WTC11 (cell line): Measurements from ENCODE around the gene COL16A1. TPM values are rescaled to one million over a fixed set of nuclear protein-coding genes. Genes with fewer than 3 reads are reported as not detected.

Experiments used
- ATAC-seq: fragments of 200-7000 bp; cut with Tn5 transposase; 2 replicates; pipeline ENCODE4 v1.10.0; 2021; ENCODE audit warnings: mild to moderate bottlenecking, moderate library complexity
- CTCF ChIA-PET: fragments of 300-600 bp; sonication (Branson Sonifier 250); formaldehyde crosslinking; loops from one replicate; lab custom pipeline; 2021; ENCODE audit warnings: antibody characterized with exemption; lab: Charles Lee
- POLR2A ChIA-PET: fragments of 350-600 bp; sonication (Branson Sonifier 250); formaldehyde crosslinking; loops from one replicate; lab custom pipeline; 2021; ENCODE audit warnings: antibody characterized with exemption; lab: Charles Lee
- DNase-seq: peaks from one replicate; pipeline ENCODE4 v3.0.0; 2021; ENCODE audit warnings: low spot score
- H3K27ac Mint-ChIP-seq: 2 replicates; pipeline ENCODE4 v1.8.0; 2021; ENCODE audit warnings: mixed read lengths
- H3K27me3 Mint-ChIP-seq: 2 replicates; pipeline ENCODE4 v1.8.0; 2021; ENCODE audit warnings: low read depth, mild to moderate bottlenecking, moderate library complexity, mixed read lengths
- H3K36me3 Mint-ChIP-seq: 2 replicates; pipeline ENCODE4 v1.8.0; 2021; ENCODE audit warnings: mixed read lengths
- H3K4me1 Mint-ChIP-seq: 2 replicates; pipeline ENCODE4 v1.8.0; 2022; ENCODE audit warnings: mixed read lengths
- H3K4me3 Mint-ChIP-seq: 2 replicates; pipeline ENCODE4 v1.8.0; 2021; ENCODE audit warnings: mild to moderate bottlenecking, moderate library complexity, mixed read lengths
- H3K9me3 Mint-ChIP-seq: 2 replicates; pipeline ENCODE4 v1.8.0; 2021; ENCODE audit warnings: mixed read lengths
- CREM ChIP-seq: sonication (generic); formaldehyde crosslinking; IDR thresholded peaks from 2 replicates; pipeline ENCODE4 v1.8.1; 2022; ENCODE audit warnings: mild to moderate bottlenecking, missing genetic modification reagents, moderate library complexity
- ETV6 ChIP-seq: sonication (generic); formaldehyde crosslinking; IDR thresholded peaks from 2 replicates; pipeline ENCODE4 v1.8.1; 2022; ENCODE audit warnings: mild to moderate bottlenecking, missing genetic modification reagents
- NFATC4 ChIP-seq: fragments of 250-450 bp; sonication (Bioruptor Pico); IDR thresholded peaks from 2 replicates; pipeline ENCODE4 v1.9.0; 2021; ENCODE audit warnings: mild to moderate bottlenecking
- NFYB ChIP-seq: sonication (generic); formaldehyde crosslinking; conservative IDR thresholded peaks from 2 replicates; pipeline ENCODE4 v1.8.0; 2022; ENCODE audit warnings: low read depth, missing genetic modification reagents
- PRRX2 ChIP-seq: fragments of 250-450 bp; sonication (Bioruptor Pico); IDR thresholded peaks from 2 replicates; pipeline ENCODE4 v1.8.0; 2021; ENCODE audit warnings: mild to moderate bottlenecking
- SMAD3 ChIP-seq: sonication (generic); formaldehyde crosslinking; IDR thresholded peaks from 2 replicates; pipeline ENCODE4 v1.8.0; 2022; ENCODE audit warnings: missing genetic modification reagents, mild to moderate bottlenecking, borderline replicate concordance
- ZNF317 ChIP-seq: sonication (generic); formaldehyde crosslinking; IDR thresholded peaks from 2 replicates; pipeline ENCODE4 v1.8.1; 2023; ENCODE audit warnings: low read depth, mild to moderate bottlenecking, moderate library complexity, missing genetic modification reagents, borderline replicate concordance
- ZNF423 ChIP-seq: fragments of 250-450 bp; sonication (Bioruptor Pico); IDR thresholded peaks from 2 replicates; pipeline ENCODE4 v2.1.2; 2022; ENCODE audit warnings: mild to moderate bottlenecking, moderate library complexity
- total RNA-seq: library from RNA; stranded (reverse); gene quantifications from 3 replicates; pipeline ENCODE4 v1.2.3, GENCODE V29; 2021
- TF ChIP-seq, protein P1 (sequence below): sonication (generic); formaldehyde crosslinking; IDR thresholded peaks from 2 replicates; pipeline ENCODE4 v1.8.0; 2022; ENCODE audit warnings: mild to moderate bottlenecking, missing genetic modification reagents
- TF ChIP-seq, protein P2 (sequence below): sonication (generic); formaldehyde crosslinking; IDR thresholded peaks from 2 replicates; pipeline ENCODE4 v1.8.1; 2023; ENCODE audit warnings: mild to moderate bottlenecking, missing genetic modification reagents
- TF ChIP-seq, protein P3 (sequence below): sonication (generic); formaldehyde crosslinking; IDR thresholded peaks from 2 replicates; pipeline ENCODE4 v1.8.0; 2023; ENCODE audit warnings: missing genetic modification reagents
- TF ChIP-seq, protein P4 (sequence below): fragments of 250-450 bp; sonication (Bioruptor Pico); IDR thresholded peaks from 2 replicates; pipeline ENCODE4 v1.9.0; 2021; ENCODE audit warnings: mild to moderate bottlenecking
- TF ChIP-seq, protein P5 (sequence below): sonication (generic); formaldehyde crosslinking; IDR thresholded peaks from 2 replicates; pipeline ENCODE4 v1.8.1; 2023; ENCODE audit warnings: mild to moderate bottlenecking, missing genetic modification reagents, moderate library complexity
- TF ChIP-seq, protein P6 (sequence below): sonication (generic); formaldehyde crosslinking; IDR thresholded peaks from 2 replicates; pipeline ENCODE4 v1.8.0; 2022; ENCODE audit warnings: mild to moderate bottlenecking, missing genetic modification reagents
- TF ChIP-seq, protein P7 (sequence below): fragments of 250-450 bp; sonication (Bioruptor Pico); IDR thresholded peaks from 2 replicates; pipeline ENCODE4 v1.9.0; 2021; ENCODE audit warnings: mild to moderate bottlenecking, borderline replicate concordance
- TF ChIP-seq, protein P8 (sequence below): sonication (generic); formaldehyde crosslinking; IDR thresholded peaks from 2 replicates; pipeline ENCODE4 v1.8.1; 2023; ENCODE audit warnings: mild to moderate bottlenecking, missing genetic modification reagents
- TF ChIP-seq, protein P9 (sequence below): sonication (generic); formaldehyde crosslinking; IDR thresholded peaks from 2 replicates; pipeline ENCODE4 v1.8.1; 2023; ENCODE audit warnings: mild to moderate bottlenecking, missing genetic modification reagents, moderate library complexity
- TF ChIP-seq, protein P10 (sequence below): sonication (generic); formaldehyde crosslinking; IDR thresholded peaks from 2 replicates; pipeline ENCODE4 v1.8.0; 2022; ENCODE audit warnings: mild to moderate bottlenecking, missing genetic modification reagents
- TF ChIP-seq, protein P11 (sequence below): sonication (generic); formaldehyde crosslinking; IDR thresholded peaks from 2 replicates; pipeline ENCODE4 v1.8.1; 2022; ENCODE audit warnings: mild to moderate bottlenecking, missing genetic modification reagents, moderate library complexity, borderline replicate concordance

Gene COL16A1
- total RNA-seq, 1 experiment from 2014 or later = 8.8 TPM

DNA sequence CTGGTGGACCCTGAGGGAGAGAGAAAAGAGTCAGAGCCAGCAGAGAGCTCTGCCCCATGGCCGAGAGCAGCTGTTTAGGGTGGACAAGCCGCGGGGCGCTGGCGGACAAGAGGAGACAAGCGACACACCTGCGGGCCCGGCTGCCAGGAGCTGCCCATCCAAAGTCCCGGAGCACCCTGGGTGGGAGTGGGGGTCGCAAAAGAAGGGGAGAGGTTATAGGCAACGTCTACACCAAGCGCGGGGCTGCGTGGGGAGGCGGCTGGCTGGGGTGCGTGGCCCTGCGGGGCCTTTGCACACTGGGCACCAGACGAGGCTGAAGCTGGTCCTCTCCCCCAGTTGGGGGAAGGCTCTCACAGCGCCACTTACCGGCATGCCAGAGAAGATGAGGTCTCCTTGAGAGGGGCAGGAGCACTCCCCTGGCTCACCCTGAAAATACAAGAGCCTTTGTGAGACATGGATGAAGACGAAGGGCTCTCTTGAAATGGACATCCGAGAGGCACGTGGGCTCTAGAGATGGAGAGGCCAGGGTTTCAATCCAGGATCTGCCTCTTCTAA is 24.1 kb downstream of the COL16A1 start:
- DNase-seq = no peak
- ATAC-seq = peak; percentile 37
- Mint-ChIP-seq H3K4me3 (no peak overlapping the region), H3K27ac (no peak overlapping the region), H3K36me3 (no peaks in the 10 kb centered on the region), H3K27me3 (no peaks in the 10 kb centered on the region; the same call in 1 of the 2 replicates), H3K4me1 (no peaks in the 10 kb centered on the region), H3K9me3 (no peaks in the 10 kb centered on the region)
- POLR2A ChIA-PET = no interaction called here
- CTCF ChIA-PET = interaction anchor here (0.8 to 4.4 kb wide), 15 partner anchors 9 to 109 kb away, joined by 3 to 22 read pairs (median 5); partner anchors contain the start of genes COL16A1 and PEF1
- TF ChIP-seq NFATC4 (CRISPR knock-in tag) (no peak), ZNF423 (CRISPR knock-in tag) (no peak), NFYB (CRISPR knock-in tag) (no peak), ETV6 (CRISPR knock-in tag) (no peak), SMAD3 (no peak), PRRX2 (CRISPR knock-in tag) (no peak), CREM (no peak), ZNF317 (no peak)
- TF ChIP-seq, protein P1, sequence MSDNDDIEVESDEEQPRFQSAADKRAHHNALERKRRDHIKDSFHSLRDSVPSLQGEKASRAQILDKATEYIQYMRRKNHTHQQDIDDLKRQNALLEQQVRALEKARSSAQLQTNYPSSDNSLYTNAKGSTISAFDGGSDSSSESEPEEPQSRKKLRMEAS = no peak
- TF ChIP-seq, protein P2, sequence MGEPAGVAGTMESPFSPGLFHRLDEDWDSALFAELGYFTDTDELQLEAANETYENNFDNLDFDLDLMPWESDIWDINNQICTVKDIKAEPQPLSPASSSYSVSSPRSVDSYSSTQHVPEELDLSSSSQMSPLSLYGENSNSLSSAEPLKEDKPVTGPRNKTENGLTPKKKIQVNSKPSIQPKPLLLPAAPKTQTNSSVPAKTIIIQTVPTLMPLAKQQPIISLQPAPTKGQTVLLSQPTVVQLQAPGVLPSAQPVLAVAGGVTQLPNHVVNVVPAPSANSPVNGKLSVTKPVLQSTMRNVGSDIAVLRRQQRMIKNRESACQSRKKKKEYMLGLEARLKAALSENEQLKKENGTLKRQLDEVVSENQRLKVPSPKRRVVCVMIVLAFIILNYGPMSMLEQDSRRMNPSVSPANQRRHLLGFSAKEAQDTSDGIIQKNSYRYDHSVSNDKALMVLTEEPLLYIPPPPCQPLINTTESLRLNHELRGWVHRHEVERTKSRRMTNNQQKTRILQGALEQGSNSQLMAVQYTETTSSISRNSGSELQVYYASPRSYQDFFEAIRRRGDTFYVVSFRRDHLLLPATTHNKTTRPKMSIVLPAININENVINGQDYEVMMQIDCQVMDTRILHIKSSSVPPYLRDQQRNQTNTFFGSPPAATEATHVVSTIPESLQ = no peak
- TF ChIP-seq, protein P3, sequence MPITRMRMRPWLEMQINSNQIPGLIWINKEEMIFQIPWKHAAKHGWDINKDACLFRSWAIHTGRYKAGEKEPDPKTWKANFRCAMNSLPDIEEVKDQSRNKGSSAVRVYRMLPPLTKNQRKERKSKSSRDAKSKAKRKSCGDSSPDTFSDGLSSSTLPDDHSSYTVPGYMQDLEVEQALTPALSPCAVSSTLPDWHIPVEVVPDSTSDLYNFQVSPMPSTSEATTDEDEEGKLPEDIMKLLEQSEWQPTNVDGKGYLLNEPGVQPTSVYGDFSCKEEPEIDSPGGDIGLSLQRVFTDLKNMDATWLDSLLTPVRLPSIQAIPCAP = no peak
- TF ChIP-seq, protein P4, sequence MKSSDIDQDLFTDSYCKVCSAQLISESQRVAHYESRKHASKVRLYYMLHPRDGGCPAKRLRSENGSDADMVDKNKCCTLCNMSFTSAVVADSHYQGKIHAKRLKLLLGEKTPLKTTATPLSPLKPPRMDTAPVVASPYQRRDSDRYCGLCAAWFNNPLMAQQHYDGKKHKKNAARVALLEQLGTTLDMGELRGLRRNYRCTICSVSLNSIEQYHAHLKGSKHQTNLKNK = no peak
- TF ChIP-seq, protein P5, sequence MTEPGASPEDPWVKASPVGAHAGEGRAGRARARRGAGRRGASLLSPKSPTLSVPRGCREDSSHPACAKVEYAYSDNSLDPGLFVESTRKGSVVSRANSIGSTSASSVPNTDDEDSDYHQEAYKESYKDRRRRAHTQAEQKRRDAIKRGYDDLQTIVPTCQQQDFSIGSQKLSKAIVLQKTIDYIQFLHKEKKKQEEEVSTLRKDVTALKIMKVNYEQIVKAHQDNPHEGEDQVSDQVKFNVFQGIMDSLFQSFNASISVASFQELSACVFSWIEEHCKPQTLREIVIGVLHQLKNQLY (CRISPR knock-in tag) = no peak
- TF ChIP-seq, protein P6, sequence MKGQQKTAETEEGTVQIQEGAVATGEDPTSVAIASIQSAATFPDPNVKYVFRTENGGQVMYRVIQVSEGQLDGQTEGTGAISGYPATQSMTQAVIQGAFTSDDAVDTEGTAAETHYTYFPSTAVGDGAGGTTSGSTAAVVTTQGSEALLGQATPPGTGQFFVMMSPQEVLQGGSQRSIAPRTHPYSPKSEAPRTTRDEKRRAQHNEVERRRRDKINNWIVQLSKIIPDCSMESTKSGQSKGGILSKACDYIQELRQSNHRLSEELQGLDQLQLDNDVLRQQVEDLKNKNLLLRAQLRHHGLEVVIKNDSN = no peak
- TF ChIP-seq, protein P7, sequence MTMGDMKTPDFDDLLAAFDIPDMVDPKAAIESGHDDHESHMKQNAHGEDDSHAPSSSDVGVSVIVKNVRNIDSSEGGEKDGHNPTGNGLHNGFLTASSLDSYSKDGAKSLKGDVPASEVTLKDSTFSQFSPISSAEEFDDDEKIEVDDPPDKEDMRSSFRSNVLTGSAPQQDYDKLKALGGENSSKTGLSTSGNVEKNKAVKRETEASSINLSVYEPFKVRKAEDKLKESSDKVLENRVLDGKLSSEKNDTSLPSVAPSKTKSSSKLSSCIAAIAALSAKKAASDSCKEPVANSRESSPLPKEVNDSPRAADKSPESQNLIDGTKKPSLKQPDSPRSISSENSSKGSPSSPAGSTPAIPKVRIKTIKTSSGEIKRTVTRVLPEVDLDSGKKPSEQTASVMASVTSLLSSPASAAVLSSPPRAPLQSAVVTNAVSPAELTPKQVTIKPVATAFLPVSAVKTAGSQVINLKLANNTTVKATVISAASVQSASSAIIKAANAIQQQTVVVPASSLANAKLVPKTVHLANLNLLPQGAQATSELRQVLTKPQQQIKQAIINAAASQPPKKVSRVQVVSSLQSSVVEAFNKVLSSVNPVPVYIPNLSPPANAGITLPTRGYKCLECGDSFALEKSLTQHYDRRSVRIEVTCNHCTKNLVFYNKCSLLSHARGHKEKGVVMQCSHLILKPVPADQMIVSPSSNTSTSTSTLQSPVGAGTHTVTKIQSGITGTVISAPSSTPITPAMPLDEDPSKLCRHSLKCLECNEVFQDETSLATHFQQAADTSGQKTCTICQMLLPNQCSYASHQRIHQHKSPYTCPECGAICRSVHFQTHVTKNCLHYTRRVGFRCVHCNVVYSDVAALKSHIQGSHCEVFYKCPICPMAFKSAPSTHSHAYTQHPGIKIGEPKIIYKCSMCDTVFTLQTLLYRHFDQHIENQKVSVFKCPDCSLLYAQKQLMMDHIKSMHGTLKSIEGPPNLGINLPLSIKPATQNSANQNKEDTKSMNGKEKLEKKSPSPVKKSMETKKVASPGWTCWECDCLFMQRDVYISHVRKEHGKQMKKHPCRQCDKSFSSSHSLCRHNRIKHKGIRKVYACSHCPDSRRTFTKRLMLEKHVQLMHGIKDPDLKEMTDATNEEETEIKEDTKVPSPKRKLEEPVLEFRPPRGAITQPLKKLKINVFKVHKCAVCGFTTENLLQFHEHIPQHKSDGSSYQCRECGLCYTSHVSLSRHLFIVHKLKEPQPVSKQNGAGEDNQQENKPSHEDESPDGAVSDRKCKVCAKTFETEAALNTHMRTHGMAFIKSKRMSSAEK (CRISPR knock-in tag) = no peak
- TF ChIP-seq, protein P8, sequence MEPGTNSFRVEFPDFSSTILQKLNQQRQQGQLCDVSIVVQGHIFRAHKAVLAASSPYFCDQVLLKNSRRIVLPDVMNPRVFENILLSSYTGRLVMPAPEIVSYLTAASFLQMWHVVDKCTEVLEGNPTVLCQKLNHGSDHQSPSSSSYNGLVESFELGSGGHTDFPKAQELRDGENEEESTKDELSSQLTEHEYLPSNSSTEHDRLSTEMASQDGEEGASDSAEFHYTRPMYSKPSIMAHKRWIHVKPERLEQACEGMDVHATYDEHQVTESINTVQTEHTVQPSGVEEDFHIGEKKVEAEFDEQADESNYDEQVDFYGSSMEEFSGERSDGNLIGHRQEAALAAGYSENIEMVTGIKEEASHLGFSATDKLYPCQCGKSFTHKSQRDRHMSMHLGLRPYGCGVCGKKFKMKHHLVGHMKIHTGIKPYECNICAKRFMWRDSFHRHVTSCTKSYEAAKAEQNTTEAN (CRISPR knock-in tag) = no peak
- TF ChIP-seq, protein P9, sequence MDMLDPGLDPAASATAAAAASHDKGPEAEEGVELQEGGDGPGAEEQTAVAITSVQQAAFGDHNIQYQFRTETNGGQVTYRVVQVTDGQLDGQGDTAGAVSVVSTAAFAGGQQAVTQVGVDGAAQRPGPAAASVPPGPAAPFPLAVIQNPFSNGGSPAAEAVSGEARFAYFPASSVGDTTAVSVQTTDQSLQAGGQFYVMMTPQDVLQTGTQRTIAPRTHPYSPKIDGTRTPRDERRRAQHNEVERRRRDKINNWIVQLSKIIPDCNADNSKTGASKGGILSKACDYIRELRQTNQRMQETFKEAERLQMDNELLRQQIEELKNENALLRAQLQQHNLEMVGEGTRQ (CRISPR knock-in tag) = no peak
- TF ChIP-seq, protein P10, sequence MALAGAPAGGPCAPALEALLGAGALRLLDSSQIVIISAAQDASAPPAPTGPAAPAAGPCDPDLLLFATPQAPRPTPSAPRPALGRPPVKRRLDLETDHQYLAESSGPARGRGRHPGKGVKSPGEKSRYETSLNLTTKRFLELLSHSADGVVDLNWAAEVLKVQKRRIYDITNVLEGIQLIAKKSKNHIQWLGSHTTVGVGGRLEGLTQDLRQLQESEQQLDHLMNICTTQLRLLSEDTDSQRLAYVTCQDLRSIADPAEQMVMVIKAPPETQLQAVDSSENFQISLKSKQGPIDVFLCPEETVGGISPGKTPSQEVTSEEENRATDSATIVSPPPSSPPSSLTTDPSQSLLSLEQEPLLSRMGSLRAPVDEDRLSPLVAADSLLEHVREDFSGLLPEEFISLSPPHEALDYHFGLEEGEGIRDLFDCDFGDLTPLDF = no peak
- TF ChIP-seq, protein P11, sequence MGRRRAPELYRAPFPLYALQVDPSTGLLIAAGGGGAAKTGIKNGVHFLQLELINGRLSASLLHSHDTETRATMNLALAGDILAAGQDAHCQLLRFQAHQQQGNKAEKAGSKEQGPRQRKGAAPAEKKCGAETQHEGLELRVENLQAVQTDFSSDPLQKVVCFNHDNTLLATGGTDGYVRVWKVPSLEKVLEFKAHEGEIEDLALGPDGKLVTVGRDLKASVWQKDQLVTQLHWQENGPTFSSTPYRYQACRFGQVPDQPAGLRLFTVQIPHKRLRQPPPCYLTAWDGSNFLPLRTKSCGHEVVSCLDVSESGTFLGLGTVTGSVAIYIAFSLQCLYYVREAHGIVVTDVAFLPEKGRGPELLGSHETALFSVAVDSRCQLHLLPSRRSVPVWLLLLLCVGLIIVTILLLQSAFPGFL (CRISPR knock-in tag) = no peak
